WTC11 (cell line): ENCODE results near the gene ADAMTSL4. TPM values are rescaled to one million over a fixed set of nuclear protein-coding genes. Genes with fewer than 3 reads are reported as not detected.

Source experiments
- ATAC-seq: fragments of 200-7000 bp; cut with Tn5 transposase; 2 replicates; pipeline ENCODE4 v1.10.0; 2021; ENCODE audit warnings: mild to moderate bottlenecking, moderate library complexity
- CTCF ChIA-PET: fragments of 300-600 bp; sonication (Branson Sonifier 250); formaldehyde crosslinking; loops from one replicate; lab custom pipeline; 2021; ENCODE audit warnings: antibody characterized with exemption; lab: Charles Lee
- POLR2A ChIA-PET: fragments of 350-600 bp; sonication (Branson Sonifier 250); formaldehyde crosslinking; loops from one replicate; lab custom pipeline; 2021; ENCODE audit warnings: antibody characterized with exemption; lab: Charles Lee
- DNase-seq: peaks from one replicate; pipeline ENCODE4 v3.0.0; 2021; ENCODE audit warnings: low spot score
- H3K27ac Mint-ChIP-seq: 2 replicates; pipeline ENCODE4 v1.8.0; 2021; ENCODE audit warnings: mixed read lengths
- H3K27me3 Mint-ChIP-seq: 2 replicates; pipeline ENCODE4 v1.8.0; 2021; ENCODE audit warnings: low read depth, mild to moderate bottlenecking, moderate library complexity, mixed read lengths
- H3K36me3 Mint-ChIP-seq: 2 replicates; pipeline ENCODE4 v1.8.0; 2021; ENCODE audit warnings: mixed read lengths
- H3K4me1 Mint-ChIP-seq: 2 replicates; pipeline ENCODE4 v1.8.0; 2022; ENCODE audit warnings: mixed read lengths
- H3K4me3 Mint-ChIP-seq: 2 replicates; pipeline ENCODE4 v1.8.0; 2021; ENCODE audit warnings: mild to moderate bottlenecking, moderate library complexity, mixed read lengths
- H3K9me3 Mint-ChIP-seq: 2 replicates; pipeline ENCODE4 v1.8.0; 2021; ENCODE audit warnings: mixed read lengths
- ATF1 ChIP-seq: sonication (generic); formaldehyde crosslinking; IDR thresholded peaks from 2 replicates; pipeline ENCODE4 v1.8.1; 2023; ENCODE audit warnings: mild to moderate bottlenecking, moderate library complexity, missing genetic modification reagents
- ESRRA ChIP-seq: sonication (generic); formaldehyde crosslinking; IDR thresholded peaks from 2 replicates; pipeline ENCODE4 v1.8.1; 2022; ENCODE audit warnings: mild to moderate bottlenecking, missing genetic modification reagents, borderline replicate concordance
- GRHL2 ChIP-seq: fragments of 250-450 bp; sonication (Bioruptor Pico); IDR thresholded peaks from 2 replicates; pipeline ENCODE4 v1.8.0; 2022; ENCODE audit warnings: mild to moderate bottlenecking, moderate library complexity; ENCODE audit not compliant: insufficient replicate concordance, severe bottlenecking
- GTF2I ChIP-seq: fragments of 250-450 bp; sonication (Bioruptor Pico); conservative IDR thresholded peaks from 2 replicates; pipeline ENCODE4 v1.4.0; 2021; ENCODE audit warnings: mild to moderate bottlenecking
- JAZF1 ChIP-seq: fragments of 250-450 bp; sonication (Bioruptor Pico); IDR thresholded peaks from 2 replicates; pipeline ENCODE4 v1.9.0; 2021; ENCODE audit warnings: moderate library complexity, mild to moderate bottlenecking, inconsistent platforms
- KAT7 ChIP-seq: sonication (generic); formaldehyde crosslinking; IDR thresholded peaks from 2 replicates; pipeline ENCODE4 v1.8.1; 2023; ENCODE audit warnings: missing genetic modification reagents, mild to moderate bottlenecking, borderline replicate concordance
- MYBL2 ChIP-seq: sonication (generic); formaldehyde crosslinking; IDR thresholded peaks from 2 replicates; pipeline ENCODE4 v1.8.1; 2023; ENCODE audit warnings: mild to moderate bottlenecking, moderate library complexity, missing genetic modification reagents
- NFE2L1 ChIP-seq: sonication (generic); formaldehyde crosslinking; IDR thresholded peaks from 2 replicates; pipeline ENCODE4 v1.8.1; 2023; ENCODE audit warnings: missing genetic modification reagents
- NFYB ChIP-seq: sonication (generic); formaldehyde crosslinking; conservative IDR thresholded peaks from 2 replicates; pipeline ENCODE4 v1.8.0; 2022; ENCODE audit warnings: low read depth, missing genetic modification reagents
- NR3C1 ChIP-seq: sonication (generic); formaldehyde crosslinking; conservative IDR thresholded peaks from 2 replicates; pipeline ENCODE4 v1.8.1; 2023; ENCODE audit warnings: low read depth, mild to moderate bottlenecking, missing genetic modification reagents
- SOX15 ChIP-seq: fragments of 250-450 bp; sonication (Bioruptor Pico); IDR thresholded peaks from 2 replicates; pipeline ENCODE4 v1.9.0; 2021; ENCODE audit warnings: mild to moderate bottlenecking
- TEAD1 ChIP-seq: sonication (generic); formaldehyde crosslinking; IDR thresholded peaks from 2 replicates; pipeline ENCODE4 v1.8.0; 2022; ENCODE audit warnings: mild to moderate bottlenecking, missing genetic modification reagents
- TP53 ChIP-seq: sonication (generic); formaldehyde crosslinking; IDR thresholded peaks from 2 replicates; pipeline ENCODE4 v1.8.1; 2023; ENCODE audit warnings: mild to moderate bottlenecking, missing genetic modification reagents
- ZBTB21 ChIP-seq: sonication (generic); formaldehyde crosslinking; IDR thresholded peaks from 2 replicates; pipeline ENCODE4 v1.8.1; 2023; ENCODE audit warnings: mild to moderate bottlenecking, missing genetic modification reagents, borderline replicate concordance
- ZNF263 ChIP-seq: sonication (generic); formaldehyde crosslinking; IDR thresholded peaks from 2 replicates; pipeline ENCODE4 v1.8.1; 2022; ENCODE audit warnings: low read depth, mild to moderate bottlenecking, moderate library complexity, missing genetic modification reagents
- ZNF317 ChIP-seq: sonication (generic); formaldehyde crosslinking; IDR thresholded peaks from 2 replicates; pipeline ENCODE4 v1.8.1; 2023; ENCODE audit warnings: low read depth, mild to moderate bottlenecking, moderate library complexity, missing genetic modification reagents, borderline replicate concordance
- ZNF396 ChIP-seq: fragments of 250-450 bp; sonication (Bioruptor Pico); IDR thresholded peaks from 2 replicates; pipeline ENCODE4 v1.8.0; 2021; ENCODE audit warnings: mild to moderate bottlenecking, moderate library complexity, borderline replicate concordance
- ZNF671 ChIP-seq: fragments of 250-450 bp; sonication (Bioruptor Pico); IDR thresholded peaks from 2 replicates; pipeline ENCODE4 v1.8.0; 2021; ENCODE audit warnings: mild to moderate bottlenecking
- total RNA-seq: library from RNA; stranded (reverse); gene quantifications from 3 replicates; pipeline ENCODE4 v1.2.3, GENCODE V29; 2021
- TF ChIP-seq, protein P1 (sequence below): fragments of 250-450 bp; sonication (Bioruptor Pico); IDR thresholded peaks from 2 replicates; pipeline ENCODE4 v1.9.0; 2021; ENCODE audit warnings: mild to moderate bottlenecking, borderline replicate concordance
- TF ChIP-seq, protein P2 (sequence below): sonication (generic); formaldehyde crosslinking; IDR thresholded peaks from 2 replicates; pipeline ENCODE4 v1.8.1; 2022; ENCODE audit warnings: missing genetic modification reagents, borderline replicate concordance
- TF ChIP-seq, protein P3 (sequence below): sonication (generic); formaldehyde crosslinking; IDR thresholded peaks from 2 replicates; pipeline ENCODE4 v1.8.0; 2022; ENCODE audit warnings: mild to moderate bottlenecking, missing genetic modification reagents
- TF ChIP-seq, protein P4 (sequence below): sonication (generic); formaldehyde crosslinking; IDR thresholded peaks from 2 replicates; pipeline ENCODE4 v1.8.0; 2022; ENCODE audit warnings: mild to moderate bottlenecking, missing genetic modification reagents
- TF ChIP-seq, protein P5 (sequence below): sonication (generic); formaldehyde crosslinking; IDR thresholded peaks from 2 replicates; pipeline ENCODE4 v1.8.0; 2023; ENCODE audit warnings: mild to moderate bottlenecking, missing genetic modification reagents

ADAMTSL4 gene
- total RNA-seq, 1 experiment from 2014 or later: 6.6 TPM

DNA sequence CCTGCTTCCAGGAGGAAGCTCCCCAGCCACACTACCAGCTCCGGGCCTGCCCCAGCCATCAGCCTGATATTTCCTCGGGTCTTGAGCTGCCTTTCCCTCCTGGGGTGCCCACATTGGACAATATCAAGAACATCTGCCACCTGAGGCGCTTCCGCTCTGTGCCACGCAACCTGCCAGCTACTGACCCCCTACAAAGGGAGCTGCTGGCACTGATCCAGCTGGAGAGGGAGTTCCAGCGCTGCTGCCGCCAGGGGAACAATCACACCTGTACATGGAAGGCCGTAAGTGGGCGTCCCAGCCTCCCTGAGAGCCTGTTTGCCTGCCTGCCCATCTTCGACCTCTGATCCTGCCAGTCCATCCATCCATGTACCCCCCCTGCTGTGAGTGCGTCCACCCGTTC, 37.7 kb upstream of the ADAMTSL4 start (continued):
- TF ChIP-seq GTF2I (CRISPR knock-in tag): no peak
- TF ChIP-seq SOX15 (CRISPR knock-in tag): no peak
- no peak for TF ChIP-seq TEAD1
- TF ChIP-seq, protein P1, sequence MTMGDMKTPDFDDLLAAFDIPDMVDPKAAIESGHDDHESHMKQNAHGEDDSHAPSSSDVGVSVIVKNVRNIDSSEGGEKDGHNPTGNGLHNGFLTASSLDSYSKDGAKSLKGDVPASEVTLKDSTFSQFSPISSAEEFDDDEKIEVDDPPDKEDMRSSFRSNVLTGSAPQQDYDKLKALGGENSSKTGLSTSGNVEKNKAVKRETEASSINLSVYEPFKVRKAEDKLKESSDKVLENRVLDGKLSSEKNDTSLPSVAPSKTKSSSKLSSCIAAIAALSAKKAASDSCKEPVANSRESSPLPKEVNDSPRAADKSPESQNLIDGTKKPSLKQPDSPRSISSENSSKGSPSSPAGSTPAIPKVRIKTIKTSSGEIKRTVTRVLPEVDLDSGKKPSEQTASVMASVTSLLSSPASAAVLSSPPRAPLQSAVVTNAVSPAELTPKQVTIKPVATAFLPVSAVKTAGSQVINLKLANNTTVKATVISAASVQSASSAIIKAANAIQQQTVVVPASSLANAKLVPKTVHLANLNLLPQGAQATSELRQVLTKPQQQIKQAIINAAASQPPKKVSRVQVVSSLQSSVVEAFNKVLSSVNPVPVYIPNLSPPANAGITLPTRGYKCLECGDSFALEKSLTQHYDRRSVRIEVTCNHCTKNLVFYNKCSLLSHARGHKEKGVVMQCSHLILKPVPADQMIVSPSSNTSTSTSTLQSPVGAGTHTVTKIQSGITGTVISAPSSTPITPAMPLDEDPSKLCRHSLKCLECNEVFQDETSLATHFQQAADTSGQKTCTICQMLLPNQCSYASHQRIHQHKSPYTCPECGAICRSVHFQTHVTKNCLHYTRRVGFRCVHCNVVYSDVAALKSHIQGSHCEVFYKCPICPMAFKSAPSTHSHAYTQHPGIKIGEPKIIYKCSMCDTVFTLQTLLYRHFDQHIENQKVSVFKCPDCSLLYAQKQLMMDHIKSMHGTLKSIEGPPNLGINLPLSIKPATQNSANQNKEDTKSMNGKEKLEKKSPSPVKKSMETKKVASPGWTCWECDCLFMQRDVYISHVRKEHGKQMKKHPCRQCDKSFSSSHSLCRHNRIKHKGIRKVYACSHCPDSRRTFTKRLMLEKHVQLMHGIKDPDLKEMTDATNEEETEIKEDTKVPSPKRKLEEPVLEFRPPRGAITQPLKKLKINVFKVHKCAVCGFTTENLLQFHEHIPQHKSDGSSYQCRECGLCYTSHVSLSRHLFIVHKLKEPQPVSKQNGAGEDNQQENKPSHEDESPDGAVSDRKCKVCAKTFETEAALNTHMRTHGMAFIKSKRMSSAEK (CRISPR knock-in tag): no peak
- TF ChIP-seq, protein P2, sequence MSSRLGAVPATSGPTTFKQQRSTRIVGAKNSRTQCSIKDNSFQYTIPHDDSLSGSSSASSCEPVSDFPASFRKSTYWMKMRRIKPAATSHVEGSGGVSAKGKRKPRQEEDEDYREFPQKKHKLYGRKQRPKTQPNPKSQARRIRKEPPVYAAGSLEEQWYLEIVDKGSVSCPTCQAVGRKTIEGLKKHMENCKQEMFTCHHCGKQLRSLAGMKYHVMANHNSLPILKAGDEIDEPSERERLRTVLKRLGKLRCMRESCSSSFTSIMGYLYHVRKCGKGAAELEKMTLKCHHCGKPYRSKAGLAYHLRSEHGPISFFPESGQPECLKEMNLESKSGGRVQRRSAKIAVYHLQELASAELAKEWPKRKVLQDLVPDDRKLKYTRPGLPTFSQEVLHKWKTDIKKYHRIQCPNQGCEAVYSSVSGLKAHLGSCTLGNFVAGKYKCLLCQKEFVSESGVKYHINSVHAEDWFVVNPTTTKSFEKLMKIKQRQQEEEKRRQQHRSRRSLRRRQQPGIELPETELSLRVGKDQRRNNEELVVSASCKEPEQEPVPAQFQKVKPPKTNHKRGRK (CRISPR knock-in tag): no peak
- no peak for TF ChIP-seq ZNF396
- TF ChIP-seq, protein P3, sequence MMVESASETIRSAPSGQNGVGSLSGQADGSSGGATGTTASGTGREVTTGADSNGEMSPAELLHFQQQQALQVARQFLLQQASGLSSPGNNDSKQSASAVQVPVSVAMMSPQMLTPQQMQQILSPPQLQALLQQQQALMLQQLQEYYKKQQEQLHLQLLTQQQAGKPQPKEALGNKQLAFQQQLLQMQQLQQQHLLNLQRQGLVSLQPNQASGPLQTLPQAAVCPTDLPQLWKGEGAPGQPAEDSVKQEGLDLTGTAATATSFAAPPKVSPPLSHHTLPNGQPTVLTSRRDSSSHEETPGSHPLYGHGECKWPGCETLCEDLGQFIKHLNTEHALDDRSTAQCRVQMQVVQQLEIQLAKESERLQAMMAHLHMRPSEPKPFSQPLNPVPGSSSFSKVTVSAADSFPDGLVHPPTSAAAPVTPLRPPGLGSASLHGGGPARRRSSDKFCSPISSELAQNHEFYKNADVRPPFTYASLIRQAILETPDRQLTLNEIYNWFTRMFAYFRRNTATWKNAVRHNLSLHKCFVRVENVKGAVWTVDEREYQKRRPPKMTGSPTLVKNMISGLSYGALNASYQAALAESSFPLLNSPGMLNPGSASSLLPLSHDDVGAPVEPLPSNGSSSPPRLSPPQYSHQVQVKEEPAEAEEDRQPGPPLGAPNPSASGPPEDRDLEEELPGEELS: no peak
- TF ChIP-seq ZNF671: no peak
- TF ChIP-seq ESRRA (CRISPR knock-in tag): no peak

DNA sequence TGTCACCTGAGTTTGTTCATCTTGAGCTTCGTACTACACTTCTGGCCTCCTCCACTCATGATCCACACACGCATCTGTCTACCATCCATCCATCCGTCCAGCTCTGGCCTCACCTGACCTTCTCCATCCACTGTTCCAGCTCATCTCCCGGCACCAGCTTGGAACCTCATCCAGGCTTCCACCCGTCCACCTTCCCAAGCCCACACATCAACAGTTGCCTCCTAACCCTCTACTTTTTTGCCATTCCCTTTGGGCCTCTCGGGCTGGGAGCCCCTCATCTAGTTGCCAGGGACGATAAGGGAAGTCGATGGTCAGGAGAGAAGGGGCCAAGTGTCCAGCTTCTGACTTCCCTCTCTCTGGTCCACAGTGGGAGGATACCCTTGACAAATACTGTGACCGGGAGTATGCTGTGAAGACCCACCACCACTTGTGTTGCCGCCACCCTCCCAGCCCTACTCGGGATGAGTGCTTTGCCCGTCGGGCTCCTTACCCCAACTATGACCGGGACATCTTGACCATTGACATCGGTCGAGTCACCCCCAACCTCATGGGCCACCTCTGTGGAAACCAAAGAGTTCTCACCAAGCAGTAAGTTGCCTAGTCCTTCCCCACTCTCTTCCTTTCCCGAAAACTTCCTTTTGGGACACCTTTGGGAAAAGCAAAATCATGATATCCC, 37.1 kb upstream of the ADAMTSL4 start:
- ChIA-PET CTCF (interaction anchor here (0.7 to 0.9 kb wide), 2 partner anchors 21 to 26 kb away, joined by 4 read pairs; no protein-coding TSS in a partner anchor), POLR2A (no interaction called here)
- Mint-ChIP-seq H3K36me3 (peaks cover 7% of the 10 kb centered on the region; the same call in 1 of the 2 replicates), H3K4me1 (peaks cover 10% of the 10 kb centered on the region), H3K4me3 (no peak overlapping the region), H3K27ac (no peak overlapping the region), H3K27me3 (no peaks in the 10 kb centered on the region; the same call in 1 of the 2 replicates), H3K9me3 (no peaks in the 10 kb centered on the region)
- DNase-seq: no peak
- ATAC-seq: no peak
- no peak for TF ChIP-seq GTF2I (CRISPR knock-in tag)
- TF ChIP-seq, protein P3: no peak
- no peak for TF ChIP-seq NR3C1 (CRISPR knock-in tag)
- TF ChIP-seq, protein P4, sequence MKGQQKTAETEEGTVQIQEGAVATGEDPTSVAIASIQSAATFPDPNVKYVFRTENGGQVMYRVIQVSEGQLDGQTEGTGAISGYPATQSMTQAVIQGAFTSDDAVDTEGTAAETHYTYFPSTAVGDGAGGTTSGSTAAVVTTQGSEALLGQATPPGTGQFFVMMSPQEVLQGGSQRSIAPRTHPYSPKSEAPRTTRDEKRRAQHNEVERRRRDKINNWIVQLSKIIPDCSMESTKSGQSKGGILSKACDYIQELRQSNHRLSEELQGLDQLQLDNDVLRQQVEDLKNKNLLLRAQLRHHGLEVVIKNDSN (CRISPR knock-in tag): no peak
- no peak for TF ChIP-seq TP53 (CRISPR knock-in tag)
- no peak for TF ChIP-seq NFYB (CRISPR knock-in tag)
- no peak for TF ChIP-seq ZNF671
- no peak for TF ChIP-seq MYBL2 (CRISPR knock-in tag)
- no peak for TF ChIP-seq ZBTB21
- no peak for TF ChIP-seq GRHL2 (CRISPR knock-in tag)
- TF ChIP-seq, protein P5, sequence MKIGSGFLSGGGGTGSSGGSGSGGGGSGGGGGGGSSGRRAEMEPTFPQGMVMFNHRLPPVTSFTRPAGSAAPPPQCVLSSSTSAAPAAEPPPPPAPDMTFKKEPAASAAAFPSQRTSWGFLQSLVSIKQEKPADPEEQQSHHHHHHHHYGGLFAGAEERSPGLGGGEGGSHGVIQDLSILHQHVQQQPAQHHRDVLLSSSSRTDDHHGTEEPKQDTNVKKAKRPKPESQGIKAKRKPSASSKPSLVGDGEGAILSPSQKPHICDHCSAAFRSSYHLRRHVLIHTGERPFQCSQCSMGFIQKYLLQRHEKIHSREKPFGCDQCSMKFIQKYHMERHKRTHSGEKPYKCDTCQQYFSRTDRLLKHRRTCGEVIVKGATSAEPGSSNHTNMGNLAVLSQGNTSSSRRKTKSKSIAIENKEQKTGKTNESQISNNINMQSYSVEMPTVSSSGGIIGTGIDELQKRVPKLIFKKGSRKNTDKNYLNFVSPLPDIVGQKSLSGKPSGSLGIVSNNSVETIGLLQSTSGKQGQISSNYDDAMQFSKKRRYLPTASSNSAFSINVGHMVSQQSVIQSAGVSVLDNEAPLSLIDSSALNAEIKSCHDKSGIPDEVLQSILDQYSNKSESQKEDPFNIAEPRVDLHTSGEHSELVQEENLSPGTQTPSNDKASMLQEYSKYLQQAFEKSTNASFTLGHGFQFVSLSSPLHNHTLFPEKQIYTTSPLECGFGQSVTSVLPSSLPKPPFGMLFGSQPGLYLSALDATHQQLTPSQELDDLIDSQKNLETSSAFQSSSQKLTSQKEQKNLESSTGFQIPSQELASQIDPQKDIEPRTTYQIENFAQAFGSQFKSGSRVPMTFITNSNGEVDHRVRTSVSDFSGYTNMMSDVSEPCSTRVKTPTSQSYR (CRISPR knock-in tag): no peak
- TF ChIP-seq JAZF1 (CRISPR knock-in tag): no peak
- no peak for TF ChIP-seq ZNF317
- no peak for TF ChIP-seq ZNF263
- TF ChIP-seq ATF1 (CRISPR knock-in tag): no peak
- no peak for TF ChIP-seq KAT7 (CRISPR knock-in tag)
- TF ChIP-seq NFE2L1 (CRISPR knock-in tag): no peak
